ENCODE results near the gene TXNDC11. TPM values are rescaled to one million over a fixed set of nuclear protein-coding genes. Genes with fewer than 3 reads are reported as not detected.

Gene TXNDC11
- 26.7 and 34.9 TPM in 2 replicates for total RNA-seq

GRCh38 chr16:11742536-11743307 lies at the start of gene TXNDC11:
TSS of gene TXNDC11 (minus strand) at chr16:11742857. CDS start at chr16:11742730, 127 bp downstream.

GRCh38 chr16:11667824-11668622 lies 74.6 kb downstream of the TXNDC11 start, which contains the start of gene SNN:
TSS of gene SNN (plus strand) at chr16:11668455. CDS start at chr16:11676060, 7,605 bp downstream.

Other genes with a start within 250 kb of the TXNDC11 start
- 35.0 and 45.7 TPM in 2 replicates for gene LITAF, start 155.9 kb downstream of the TXNDC11 start, total RNA-seq
- 14.3 and 16.1 TPM in 2 replicates for gene SNN, start 74.4 kb downstream of the TXNDC11 start, total RNA-seq
- 57.5 and 58.3 TPM in 2 replicates for gene ZC3H7A, start 54.4 kb upstream of the TXNDC11 start, total RNA-seq
- 103 and 121 TPM in 2 replicates for gene RSL1D1, start 108.7 kb upstream of the TXNDC11 start, total RNA-seq
- gene GSPT1, start 173.1 kb upstream of the TXNDC11 start, total RNA-seq: 78.1 and 115 TPM in 2 replicates
- 1.7 and 6.2 TPM in 2 replicates for gene NPIPB2, start 199.2 kb upstream of the TXNDC11 start, total RNA-seq
- gene TNFRSF17, start 222.4 kb upstream of the TXNDC11 start, total RNA-seq: not detected in 2 replicates
- 16.6 and 28.9 TPM in 2 replicates for gene SNX29, start 233.9 kb upstream of the TXNDC11 start, total RNA-seq